CD4-positive, alpha-beta T cell treated with Interleukin-4 for 1 hour (primary cell): ENCODE measurements around the gene FBXL12.
"Not testable (repeated sequence)": the region's sequence is repeated elsewhere in the genome, so short reads cannot be mapped to it uniquely, and the experiment has no call there.

Experiments used
- DNase-seq, 2 donors: peaks; one replicate each; pipeline ENCODE4 v3.0.0-alpha.2; 2020 to 2022

FBXL12 gene

GRCh38 chr19:9791552-9792205 is 27.2 kb downstream of the FBXL12 start:
- peak; percentile 95 to 97 for DNase-seq

- not testable (repeated sequence) for DNase-seq
Observed at GRCh38 chr19:9791073-9791367, 27.9 kb downstream of the FBXL12 start.

- not testable (repeated sequence) for DNase-seq
Observed at GRCh38 chr19:9789579-9789978, 29.3 kb downstream of the FBXL12 start.

- DNase-seq = no peak
Observed at GRCh38 chr19:9789066-9789465, 29.8 kb downstream of the FBXL12 start.

GRCh38 chr19:9788604-9789003 is 30.3 kb downstream of the FBXL12 start:
- DNase-seq = not testable (repeated sequence)

- no peak for DNase-seq
Observed at GRCh38 chr19:9786819-9787218, 32.1 kb downstream of the FBXL12 start.

GRCh38 chr19:9786342-9786741 is 32.5 kb downstream of the FBXL12 start:
- no peak for DNase-seq

GRCh38 chr19:9785367-9786331 is 33.2 kb downstream of the FBXL12 start:
- peak; percentile 96 to 97 for DNase-seq

GRCh38 chr19:9784163-9784496 is 34.7 kb downstream of the FBXL12 start:
- DNase-seq = not testable (repeated sequence)

- no peak for DNase-seq
Observed at GRCh38 chr19:9782338-9782737, 36.5 kb downstream of the FBXL12 start.

- DNase-seq = peak; percentile 94
Observed at GRCh38 chr19:9768175-9769112, 50.4 kb downstream of the FBXL12 start, which contains the start of gene ZNF846. ZNF846 (minus strand) TSS chr19:9768738; CDS start chr19:9764950, 3,788 bp downstream.
